ENCODE results near the gene ARHGAP28. TPM values are rescaled to one million over a fixed set of nuclear protein-coding genes. Genes with fewer than 3 reads are reported as not detected.

Gene ARHGAP28
- total RNA-seq, 1 experiment from 2014 or later: not detected

GRCh38 chr18:6877288-6877687, 147.8 kb downstream of the ARHGAP28 start:
- Mint-ChIP-seq H3K4me3 (ENCODE audit: low read depth, unreplicated experiment) (no peak overlapping the region), H3K27me3 (ENCODE audit: unreplicated experiment) (peaks cover 62% of the 10 kb centered on the region), H3K4me1 (ENCODE audit: low read depth, unreplicated experiment) (no peaks in the 10 kb centered on the region), H3K36me3 (ENCODE audit: insufficient read depth, unreplicated experiment) (no peaks in the 10 kb centered on the region), H3K9me3 (ENCODE audit: low read depth, unreplicated experiment) (no peaks in the 10 kb centered on the region), H3K27ac (ENCODE audit: unreplicated experiment) (no peak overlapping the region)
- CTCF ChIA-PET: interaction anchor here (0.5 kb wide), 1 partner anchor 51 kb away, joined by 3 read pairs; no protein-coding TSS in a partner anchor
- no peak for DNase-seq
- no peak for TF ChIP-seq CTCF (IDR thresholded peaks at IDR 0.05; ENCODE audit: unreplicated experiment)
- intact Hi-C loops (cut with micrococcal nuclease; ENCODE audit: unreplicated experiment): no loop called here
- BruUV-seq (replicated peaks): no TSS peak

DNA sequence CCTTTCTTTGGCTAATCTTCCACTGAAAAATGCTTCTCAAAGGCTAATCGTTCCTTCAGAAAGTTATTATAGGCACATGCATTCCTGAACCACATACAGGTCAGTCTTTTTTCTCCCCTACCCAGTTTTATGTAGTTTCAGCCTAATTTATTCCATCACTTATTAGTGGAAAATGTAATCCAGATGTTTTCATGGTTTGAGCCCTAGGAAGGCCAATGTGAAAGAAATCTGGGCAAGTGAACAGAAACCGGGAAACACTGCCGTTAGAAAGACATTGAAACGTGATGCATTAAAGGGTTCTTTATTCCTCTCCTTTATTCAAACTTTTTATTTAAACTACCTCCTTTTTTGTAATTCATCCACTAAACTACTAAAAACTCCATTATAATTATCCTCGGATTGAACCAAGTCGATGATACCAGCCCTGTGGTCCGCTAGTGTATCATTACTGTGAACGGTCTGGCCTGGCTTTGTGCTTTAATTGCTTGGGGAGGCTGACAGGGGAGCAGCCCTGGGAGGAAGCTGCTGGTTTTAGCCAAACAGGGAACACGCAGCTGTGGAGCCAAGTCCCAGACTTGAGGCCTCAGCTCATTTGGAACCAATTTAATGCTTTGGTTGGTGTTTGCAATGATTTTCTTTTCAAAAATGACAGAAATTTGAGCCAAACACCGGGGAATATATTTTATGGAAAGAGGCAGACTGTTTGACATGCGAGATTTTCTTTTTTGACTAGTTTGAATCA, 149.2 kb downstream of the ARHGAP28 start:
- H3K9me3 Mint-ChIP-seq (ENCODE audit: low read depth, unreplicated experiment): no peaks in the 10 kb centered on the region
- H3K27me3 Mint-ChIP-seq (ENCODE audit: unreplicated experiment): peaks cover 72% of the 10 kb centered on the region
- BruUV-seq (replicated peaks): no TSS peak
- H3K36me3 Mint-ChIP-seq (ENCODE audit: insufficient read depth, unreplicated experiment): no peaks in the 10 kb centered on the region
- intact Hi-C loops (cut with micrococcal nuclease; ENCODE audit: unreplicated experiment): no loop called here
- H3K27ac Mint-ChIP-seq (ENCODE audit: unreplicated experiment): no peak overlapping the region
- DNase-seq: no peak
- CTCF ChIA-PET: no interaction called here
- no peak for TF ChIP-seq CTCF (IDR thresholded peaks at IDR 0.05; ENCODE audit: unreplicated experiment)
- H3K4me1 Mint-ChIP-seq (ENCODE audit: low read depth, unreplicated experiment): no peaks in the 10 kb centered on the region
- no peak overlapping the region for H3K4me3 Mint-ChIP-seq (ENCODE audit: low read depth, unreplicated experiment)

- no TSS peak for BruUV-seq (replicated peaks)
- no peaks in the 10 kb centered on the region for H3K4me1 Mint-ChIP-seq (ENCODE audit: low read depth, unreplicated experiment)
- DNase-seq: no peak
- CTCF ChIA-PET: no interaction called here
- H3K36me3 Mint-ChIP-seq (ENCODE audit: insufficient read depth, unreplicated experiment): no peaks in the 10 kb centered on the region
- H3K27ac Mint-ChIP-seq (ENCODE audit: unreplicated experiment): no peak overlapping the region
- H3K4me3 Mint-ChIP-seq (ENCODE audit: low read depth, unreplicated experiment): no peak overlapping the region
- intact Hi-C loops (cut with micrococcal nuclease; ENCODE audit: unreplicated experiment): no loop called here
- peaks cover 77% of the 10 kb centered on the region for H3K27me3 Mint-ChIP-seq (ENCODE audit: unreplicated experiment)
- no peaks in the 10 kb centered on the region for H3K9me3 Mint-ChIP-seq (ENCODE audit: low read depth, unreplicated experiment)
- no peak for TF ChIP-seq CTCF (IDR thresholded peaks at IDR 0.05; ENCODE audit: unreplicated experiment)
Observed at GRCh38 chr18:6879508-6880195, 150.1 kb downstream of the ARHGAP28 start.

DNA sequence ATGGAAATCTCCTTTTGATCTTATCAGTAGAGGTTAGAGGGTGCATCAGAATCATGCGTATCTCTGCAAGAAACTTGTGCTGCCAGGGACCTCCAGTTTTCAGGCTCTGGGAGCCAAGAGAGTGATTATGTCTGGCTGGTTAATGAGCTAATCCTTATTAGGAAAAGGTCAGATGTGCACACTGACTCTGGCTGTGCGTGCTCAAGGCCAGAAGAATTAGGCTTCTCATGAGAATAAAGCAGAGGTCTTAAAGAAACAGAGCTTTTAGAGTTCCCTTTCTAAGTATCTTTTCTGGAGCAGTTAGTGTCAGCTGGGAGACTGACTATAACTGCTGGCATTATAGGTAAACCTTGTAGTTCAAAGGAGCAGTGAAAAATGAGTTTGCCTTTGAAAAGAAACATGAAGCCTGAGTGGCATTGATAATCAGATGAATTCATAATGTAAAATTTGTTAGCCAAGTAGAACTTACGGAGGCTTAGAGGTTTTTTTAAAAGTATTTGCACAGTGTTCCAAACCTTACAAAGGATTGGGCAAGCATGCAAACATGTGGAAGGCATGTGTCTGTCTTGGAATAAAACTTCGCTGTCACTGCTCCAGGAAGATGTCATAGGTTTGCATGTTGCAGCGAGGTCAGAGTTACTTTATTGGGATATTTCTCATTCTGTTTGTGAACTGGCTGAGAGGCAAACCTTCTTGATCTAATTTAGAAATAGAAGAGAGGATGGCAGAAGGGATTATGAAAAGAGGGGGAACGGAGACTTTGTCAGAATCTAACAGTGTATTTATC, 151.7 kb downstream of the ARHGAP28 start:
- H3K27ac Mint-ChIP-seq (ENCODE audit: unreplicated experiment): no peak overlapping the region
- H3K4me1 Mint-ChIP-seq (ENCODE audit: low read depth, unreplicated experiment): no peaks in the 10 kb centered on the region
- no peak for TF ChIP-seq CTCF (IDR thresholded peaks at IDR 0.05; ENCODE audit: unreplicated experiment)
- intact Hi-C loops (cut with micrococcal nuclease; ENCODE audit: unreplicated experiment): no loop called here
- no peak overlapping the region for H3K4me3 Mint-ChIP-seq (ENCODE audit: low read depth, unreplicated experiment)
- BruUV-seq (replicated peaks): no TSS peak
- H3K36me3 Mint-ChIP-seq (ENCODE audit: insufficient read depth, unreplicated experiment): no peaks in the 10 kb centered on the region
- no peak for DNase-seq
- CTCF ChIA-PET: no interaction called here
- H3K9me3 Mint-ChIP-seq (ENCODE audit: low read depth, unreplicated experiment): no peaks in the 10 kb centered on the region
- H3K27me3 Mint-ChIP-seq (ENCODE audit: unreplicated experiment): peaks cover 77% of the 10 kb centered on the region

All from Calu3 (cell line).